CD14-positive monocyte (primary cell): ENCODE measurements around the gene MBD5. TPM values are rescaled to one million over a fixed set of nuclear protein-coding genes. Genes with fewer than 3 reads are reported as not detected.

Source experiments
- DNase-seq, 3 donors: peaks; one replicate each; pipeline ENCODE4 v3.0.0-alpha.2; 2011 to 2022
- H2AFZ ChIP-seq: 2 replicates; pipeline ENCODE4 v1.6.0; 2012; ENCODE audit warnings: mild to moderate bottlenecking, low read depth, low read length, inconsistent platforms; ENCODE audit not compliant: insufficient read depth, poor library complexity, severe bottlenecking
- H3K27ac ChIP-seq, 2 donors: 1 replicate in 1 of 2; 2 replicates in 1 of 2; pipeline ENCODE4 v1.5.1; 2012 to 2013; ENCODE audit warnings: low read length in 2 of 2, control low read depth in 1 of 2, inconsistent platforms in 1 of 2, low read depth in 1 of 2, mild to moderate bottlenecking in 1 of 2
- H3K27me3 ChIP-seq, 2 donors: one replicate each; pipeline versions ENCODE4 v1.6.0 to v1.6.1; 2011 to 2013; ENCODE audit warnings: low read length in 2 of 2; ENCODE audit not compliant: control insufficient read depth in 2 of 2, insufficient read depth in 2 of 2
- H3K36me3 ChIP-seq, 2 donors: replicated peaks in 1 of 2; 1 replicate in 1 of 2; 2 replicates in 1 of 2; pipeline versions ENCODE4 v1.5.1 to v1.6.1; 2012 to 2013; ENCODE audit warnings: low read length in 2 of 2, control low read depth in 1 of 2, inconsistent platforms in 1 of 2, mild to moderate bottlenecking in 1 of 2; ENCODE audit not compliant: insufficient read depth in 2 of 2, control insufficient read depth in 1 of 2
- H3K4me1 ChIP-seq, 2 donors: 1 replicate in 1 of 2; 2 replicates in 1 of 2; pipeline versions ENCODE4 v1.5.1 to v1.6.1; 2012 to 2013; ENCODE audit warnings: low read length in 2 of 2, control low read depth in 1 of 2, inconsistent platforms in 1 of 2, mild to moderate bottlenecking in 1 of 2, moderate library complexity in 1 of 2; ENCODE audit not compliant: insufficient read depth in 2 of 2, control insufficient read depth in 1 of 2
- H3K4me2 ChIP-seq: replicated peaks from 2 replicates; pipeline ENCODE3; 2012; ENCODE audit warnings: low read length, moderate library complexity, mild to moderate bottlenecking; ENCODE audit not compliant: poor library complexity, severe bottlenecking; ENCODE audit errors: extremely low read depth
- H3K4me3 ChIP-seq, 3 experiments: fragments of 200-600 bp in 1 of 3; sonication (generic) in 1 of 3; replicated peaks in 1 of 3; 1 replicate in 2 of 3; 2 replicates in 1 of 3; pipeline ENCODE4 v1.5.1; 2011 to 2013; ENCODE audit warnings: low read length in 3 of 3, mild to moderate bottlenecking in 3 of 3, control low read depth in 2 of 3, low read depth in 2 of 3, inconsistent platforms in 1 of 3, moderate library complexity in 1 of 3
- H3K79me2 ChIP-seq: 2 replicates; pipeline ENCODE4 v1.6.0; 2012; ENCODE audit warnings: mild to moderate bottlenecking, control low read depth, inconsistent platforms, low read length, moderate library complexity; ENCODE audit not compliant: insufficient read depth
- H3K9ac ChIP-seq: 2 replicates; pipeline ENCODE4 v1.6.0; 2017; ENCODE audit warnings: low read length, mild to moderate bottlenecking; ENCODE audit not compliant: insufficient read depth, poor library complexity, severe bottlenecking
- H3K9me3 ChIP-seq, 2 donors: replicated peaks in 1 of 2; 1 replicate in 1 of 2; 2 replicates in 1 of 2; pipeline versions ENCODE4 v1.5.1 to v1.6.1; 2012 to 2013; ENCODE audit warnings: low read length in 2 of 2, control low read depth in 1 of 2; ENCODE audit not compliant: control insufficient read depth in 1 of 2, insufficient read depth in 1 of 2
- H4K20me1 ChIP-seq: 2 replicates; pipeline ENCODE4 v1.6.0; 2012; ENCODE audit warnings: mild to moderate bottlenecking, low read length, control low read depth, moderate library complexity; ENCODE audit not compliant: insufficient read depth
- H3K27ac Mint-ChIP-seq, 7 donors: one replicate each; pipeline ENCODE4 v1.8.0; 2020; ENCODE audit warnings: mild to moderate bottlenecking in 7 of 7, mixed read lengths in 7 of 7, moderate library complexity in 6 of 7, inconsistent platforms in 2 of 7
- H3K27me3 Mint-ChIP-seq, 3 donors: one replicate each; pipeline ENCODE4 v1.8.0; 2021 to 2022; ENCODE audit warnings: low read depth in 3 of 3, mild to moderate bottlenecking in 3 of 3, mixed read lengths in 3 of 3, moderate library complexity in 3 of 3, inconsistent platforms in 1 of 3
- H3K36me3 Mint-ChIP-seq, 2 donors: one replicate each; pipeline ENCODE4 v1.8.0; 2020; ENCODE audit warnings: mixed read lengths in 2 of 2, inconsistent platforms in 1 of 2, mild to moderate bottlenecking in 1 of 2
- H3K4me1 Mint-ChIP-seq: one replicate; pipeline ENCODE4 v1.8.0; 2020; ENCODE audit warnings: mild to moderate bottlenecking, mixed read lengths
- H3K4me3 Mint-ChIP-seq, 2 donors: one replicate each; pipeline ENCODE4 v1.8.0; 2020; ENCODE audit warnings: mild to moderate bottlenecking in 2 of 2, mixed read lengths in 2 of 2, moderate library complexity in 1 of 2
- H3K9me3 Mint-ChIP-seq, 7 donors: one replicate each; pipeline ENCODE4 v1.8.0; 2020 to 2022; ENCODE audit warnings: mixed read lengths in 7 of 7, mild to moderate bottlenecking in 6 of 7, moderate library complexity in 6 of 7, inconsistent platforms in 2 of 7
- WGBS: methylation state at CpG from one replicate; pipeline ENCODE4 v1.1.5; 2013; ENCODE audit warnings: missing lambda C conversion rate; ENCODE audit not compliant: insufficient coverage; 5-methylcytosine and 5-hydroxymethylcytosine counted together
- intact Hi-C, 2 donors: fragments of 100-400 bp; cut with micrococcal nuclease; formaldehyde crosslinking; loops; one replicate each; pipeline versions ENCODE4 v1.15.0 to v1.15.1; 2023
- polyA plus RNA-seq, 3 donors: library from polyadenylated mRNA; depleted of rRNA in 1 of 3; unstranded in 2 of 3; stranded (reverse) in 1 of 3; fragments of 300-500 nt in 2 of 3; fragments of >200 nt in 1 of 3; fragmentation: Illumina TruSeq in 2 of 3; gene quantifications; 1 replicate in 2 of 3; 2 replicates in 1 of 3; pipeline ENCODE4 v1.2.3, GENCODE V29; 2012 to 2021
- TF ChIP-seq, protein P1 (sequence below): fragments of 200-600 bp; IDR thresholded peaks from one replicate; pipeline ENCODE4 v1.8.0; 2022; ENCODE audit warnings: antibody characterized with exemption, mild to moderate bottlenecking

Gene MBD5
- polyA plus RNA-seq, 3 donors: 2.3 to 5.7 (median 3.5) TPM

DNA sequence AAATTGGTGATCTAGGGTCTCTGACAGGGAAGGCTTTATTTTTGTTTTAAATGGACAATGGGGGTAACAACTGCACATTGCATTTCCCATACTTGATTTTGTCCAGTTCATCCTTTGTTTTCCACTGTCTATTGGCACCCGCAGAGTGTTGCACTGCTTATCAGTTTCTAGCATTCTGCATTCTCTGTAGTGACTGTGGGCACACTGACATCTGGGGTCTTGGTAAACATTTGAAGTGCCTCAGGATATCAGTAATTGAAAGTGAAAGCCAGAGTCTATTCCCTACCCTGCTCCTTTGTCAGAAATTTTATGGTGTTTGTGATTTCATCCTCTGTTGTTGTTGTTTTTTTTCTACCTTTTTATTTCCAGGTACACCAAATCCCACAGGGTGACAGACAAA lies 491.6 kb downstream of the MBD5 start:
- Histone ChIP-seq H3K4me3 (no peak overlapping the region), H3K27ac (no peak overlapping the region), H2AFZ (no peak overlapping the region), H3K4me2 (no peak overlapping the region), H4K20me1 (no peaks in the 10 kb centered on the region), H3K4me1 (peaks cover 6 to 9% of the 10 kb centered on the region in 2 donors), H3K27me3 (no peaks in the 10 kb centered on the region), H3K36me3 (no peaks in the 10 kb centered on the region), H3K9ac (no peak overlapping the region), H3K79me2 (no peaks in the 10 kb centered on the region), H3K9me3 (no peaks in the 10 kb centered on the region)
- no peak for DNase-seq
- no peak overlapping the region for H3K27ac Mint-ChIP-seq
- peaks cover 0 to 3% of the 10 kb centered on the region in 2 donors for H3K36me3 Mint-ChIP-seq
- no peaks in the 10 kb centered on the region for H3K27me3 Mint-ChIP-seq
- no CpG with 5 or more reads among the region's 1 CpG for WGBS
- intact Hi-C loops: loop anchor here in 1 of 2 donors (10.0 kb wide), 1 partner anchor 578 kb away; no protein-coding TSS in a partner anchor
- H3K4me1 Mint-ChIP-seq: peaks cover 14% of the 10 kb centered on the region
- H3K4me3 Mint-ChIP-seq: no peak overlapping the region
- peaks cover 0 to 1% (median 0%) of the 10 kb centered on the region in 7 donors for H3K9me3 Mint-ChIP-seq
- TF ChIP-seq, protein P1, sequence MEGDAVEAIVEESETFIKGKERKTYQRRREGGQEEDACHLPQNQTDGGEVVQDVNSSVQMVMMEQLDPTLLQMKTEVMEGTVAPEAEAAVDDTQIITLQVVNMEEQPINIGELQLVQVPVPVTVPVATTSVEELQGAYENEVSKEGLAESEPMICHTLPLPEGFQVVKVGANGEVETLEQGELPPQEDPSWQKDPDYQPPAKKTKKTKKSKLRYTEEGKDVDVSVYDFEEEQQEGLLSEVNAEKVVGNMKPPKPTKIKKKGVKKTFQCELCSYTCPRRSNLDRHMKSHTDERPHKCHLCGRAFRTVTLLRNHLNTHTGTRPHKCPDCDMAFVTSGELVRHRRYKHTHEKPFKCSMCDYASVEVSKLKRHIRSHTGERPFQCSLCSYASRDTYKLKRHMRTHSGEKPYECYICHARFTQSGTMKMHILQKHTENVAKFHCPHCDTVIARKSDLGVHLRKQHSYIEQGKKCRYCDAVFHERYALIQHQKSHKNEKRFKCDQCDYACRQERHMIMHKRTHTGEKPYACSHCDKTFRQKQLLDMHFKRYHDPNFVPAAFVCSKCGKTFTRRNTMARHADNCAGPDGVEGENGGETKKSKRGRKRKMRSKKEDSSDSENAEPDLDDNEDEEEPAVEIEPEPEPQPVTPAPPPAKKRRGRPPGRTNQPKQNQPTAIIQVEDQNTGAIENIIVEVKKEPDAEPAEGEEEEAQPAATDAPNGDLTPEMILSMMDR: no peak

DNA sequence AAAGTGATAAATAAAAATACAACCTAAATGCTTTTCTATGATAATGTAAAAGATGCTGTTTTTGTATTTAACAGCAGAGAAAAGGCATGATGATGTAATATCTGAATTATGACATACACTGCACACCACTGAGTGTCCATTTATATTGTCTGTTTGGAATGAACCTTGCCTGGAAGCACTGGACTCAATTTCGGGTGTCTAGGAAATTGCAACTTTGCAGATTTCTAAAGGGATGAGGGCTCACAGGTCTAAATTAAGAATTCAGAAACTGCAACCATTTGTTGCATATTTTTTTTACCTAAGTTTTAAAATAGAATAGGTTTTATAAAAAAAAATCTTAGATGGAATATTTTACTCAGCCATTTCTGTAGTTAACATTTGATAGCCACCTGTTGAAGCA lies 492.5 kb downstream of the MBD5 start:
- peaks cover 1 to 3% of the 10 kb centered on the region in 2 donors for H3K36me3 Mint-ChIP-seq
- no peaks in the 10 kb centered on the region for H3K9me3 ChIP-seq
- no peak overlapping the region for H3K4me3 Mint-ChIP-seq
- H3K4me2 ChIP-seq: no peak overlapping the region
- no peak for DNase-seq
- no peaks in the 10 kb centered on the region for H3K27me3 Mint-ChIP-seq
- TF ChIP-seq, protein P1: no peak
- peaks cover 6 to 9% of the 10 kb centered on the region in 2 donors for H3K4me1 ChIP-seq
- H3K27ac ChIP-seq: no peak overlapping the region
- WGBS: no CpG with 5 or more reads among the region's 1 CpG
- no peak overlapping the region for H2AFZ ChIP-seq
- H3K4me3 ChIP-seq: no peak overlapping the region
- no peaks in the 10 kb centered on the region for H4K20me1 ChIP-seq
- H3K79me2 ChIP-seq: no peaks in the 10 kb centered on the region
- H3K27ac Mint-ChIP-seq: no peak overlapping the region
- H3K36me3 ChIP-seq: no peaks in the 10 kb centered on the region
- peaks cover 14% of the 10 kb centered on the region for H3K4me1 Mint-ChIP-seq
- intact Hi-C loops: loop anchor here in 1 of 2 donors (10.0 kb wide), 1 partner anchor 579 kb away; no protein-coding TSS in a partner anchor
- H3K9ac ChIP-seq: no peak overlapping the region
- no peaks in the 10 kb centered on the region for H3K27me3 ChIP-seq
- H3K9me3 Mint-ChIP-seq: peaks cover 0 to 1% (median 0%) of the 10 kb centered on the region in 7 donors
